ENCODE measurements around the gene CA12.

CA12 gene

GRCh38 chr15:63306492-63307073, 75.1 kb downstream of the CA12 start:
- no peak for DNase-seq (ENCODE audit: extremely low read depth, low read depth)
- TF ChIP-seq, protein P1, sequence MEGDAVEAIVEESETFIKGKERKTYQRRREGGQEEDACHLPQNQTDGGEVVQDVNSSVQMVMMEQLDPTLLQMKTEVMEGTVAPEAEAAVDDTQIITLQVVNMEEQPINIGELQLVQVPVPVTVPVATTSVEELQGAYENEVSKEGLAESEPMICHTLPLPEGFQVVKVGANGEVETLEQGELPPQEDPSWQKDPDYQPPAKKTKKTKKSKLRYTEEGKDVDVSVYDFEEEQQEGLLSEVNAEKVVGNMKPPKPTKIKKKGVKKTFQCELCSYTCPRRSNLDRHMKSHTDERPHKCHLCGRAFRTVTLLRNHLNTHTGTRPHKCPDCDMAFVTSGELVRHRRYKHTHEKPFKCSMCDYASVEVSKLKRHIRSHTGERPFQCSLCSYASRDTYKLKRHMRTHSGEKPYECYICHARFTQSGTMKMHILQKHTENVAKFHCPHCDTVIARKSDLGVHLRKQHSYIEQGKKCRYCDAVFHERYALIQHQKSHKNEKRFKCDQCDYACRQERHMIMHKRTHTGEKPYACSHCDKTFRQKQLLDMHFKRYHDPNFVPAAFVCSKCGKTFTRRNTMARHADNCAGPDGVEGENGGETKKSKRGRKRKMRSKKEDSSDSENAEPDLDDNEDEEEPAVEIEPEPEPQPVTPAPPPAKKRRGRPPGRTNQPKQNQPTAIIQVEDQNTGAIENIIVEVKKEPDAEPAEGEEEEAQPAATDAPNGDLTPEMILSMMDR (IDR thresholded peaks at IDR 0.05; ENCODE audit: low read depth, low read length): no peak

DNA sequence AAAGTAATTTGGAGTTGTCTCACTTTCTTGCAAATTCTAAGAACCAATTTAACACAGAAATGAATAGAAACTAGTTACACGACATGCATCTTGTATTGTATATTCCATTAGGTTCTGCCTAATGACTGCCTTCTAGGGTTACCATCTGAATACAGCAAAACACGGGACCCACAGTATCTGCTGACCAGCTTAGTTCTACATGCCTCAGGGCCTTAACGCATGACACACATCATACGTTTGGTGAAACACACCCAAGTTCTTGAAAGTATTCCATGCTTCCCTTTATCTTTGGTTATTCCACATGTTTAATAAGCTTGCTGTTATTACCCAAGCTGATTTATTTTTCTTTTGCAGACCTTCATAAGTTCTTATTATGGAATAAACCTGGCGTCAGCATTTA, 76.4 kb downstream of the CA12 start:
- DNase-seq (ENCODE audit: extremely low read depth, low read depth): no peak
- TF ChIP-seq, protein P1 (IDR thresholded peaks at IDR 0.05; ENCODE audit: low read depth, low read length): no peak

DNA sequence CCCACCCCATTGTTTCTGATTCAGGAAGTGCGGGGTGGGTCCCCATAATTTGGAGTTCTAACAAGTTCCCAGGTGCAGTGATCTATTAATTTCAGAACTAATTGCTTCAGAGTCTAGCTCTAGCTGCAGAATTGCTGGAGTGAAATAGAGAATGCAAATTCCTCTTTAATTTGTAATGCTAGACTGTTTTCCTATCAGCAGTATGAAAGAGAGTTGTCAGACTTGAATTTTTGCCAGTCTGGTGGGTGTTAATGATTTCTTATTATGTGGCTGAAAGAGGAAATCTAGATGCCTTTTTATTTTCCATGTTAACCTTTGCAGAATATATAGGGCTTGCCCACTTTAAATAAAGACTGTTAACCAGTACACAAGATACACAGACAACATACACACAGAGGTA, 80.6 kb downstream of the CA12 start:
- DNase-seq (ENCODE audit: extremely low read depth, low read depth): no peak
- TF ChIP-seq, protein P1 (IDR thresholded peaks at IDR 0.05; ENCODE audit: low read depth, low read length): no peak

DNA sequence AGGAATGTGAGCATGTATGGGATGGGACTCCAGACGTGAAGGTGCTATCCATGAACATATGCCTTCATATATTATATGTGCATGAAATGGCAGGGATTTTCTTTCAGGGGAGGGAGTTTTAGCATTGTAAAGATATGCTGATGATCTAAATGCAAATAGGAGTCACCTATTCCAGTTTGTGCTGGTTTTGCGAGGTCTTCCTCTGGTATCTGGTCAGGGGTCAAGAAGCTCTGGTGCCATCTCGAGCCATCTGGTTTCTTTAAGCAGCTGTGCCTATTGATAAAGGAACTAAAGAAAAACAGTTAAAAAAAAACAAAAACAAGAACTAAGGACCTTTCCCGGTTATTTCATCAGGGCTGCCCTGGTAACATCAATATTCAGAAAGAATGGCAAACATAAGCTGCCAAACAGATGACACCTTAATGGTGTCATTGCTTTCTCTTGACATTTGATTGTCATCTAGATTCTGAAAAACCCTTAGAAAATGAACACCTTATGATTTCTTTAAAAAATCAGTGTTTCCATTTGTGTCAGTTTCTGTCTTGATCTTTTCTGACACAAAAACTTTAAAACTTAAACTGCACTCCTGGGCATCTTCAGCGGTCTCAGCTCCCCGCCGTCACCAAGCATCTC, 81.6 kb downstream of the CA12 start:
- TF ChIP-seq, protein P1 (IDR thresholded peaks at IDR 0.05; ENCODE audit: low read depth, low read length): no peak
- DNase-seq (ENCODE audit: extremely low read depth, low read depth): no peak

DNA sequence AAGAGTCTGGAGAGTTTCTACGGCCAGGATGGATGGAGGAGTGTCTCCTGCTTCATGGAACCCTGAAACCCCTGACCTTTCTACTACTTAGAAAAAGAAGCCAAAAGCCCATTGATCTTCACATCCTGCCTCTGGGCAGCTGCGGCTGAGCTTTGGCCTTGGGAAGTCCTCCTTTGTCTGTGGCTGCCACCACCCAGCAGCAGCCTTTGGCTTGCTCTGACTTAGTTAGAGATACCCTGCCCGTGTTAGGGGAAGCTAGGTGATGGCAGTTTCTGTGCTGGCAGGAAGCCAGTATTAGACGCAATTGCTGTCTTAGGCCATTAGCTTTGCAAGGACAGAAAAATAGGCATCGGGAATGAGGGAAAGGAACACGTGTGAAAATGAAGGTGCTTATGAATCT, 85.5 kb downstream of the CA12 start:
- TF ChIP-seq, protein P1 (IDR thresholded peaks at IDR 0.05; ENCODE audit: low read depth, low read length): no peak

DNA sequence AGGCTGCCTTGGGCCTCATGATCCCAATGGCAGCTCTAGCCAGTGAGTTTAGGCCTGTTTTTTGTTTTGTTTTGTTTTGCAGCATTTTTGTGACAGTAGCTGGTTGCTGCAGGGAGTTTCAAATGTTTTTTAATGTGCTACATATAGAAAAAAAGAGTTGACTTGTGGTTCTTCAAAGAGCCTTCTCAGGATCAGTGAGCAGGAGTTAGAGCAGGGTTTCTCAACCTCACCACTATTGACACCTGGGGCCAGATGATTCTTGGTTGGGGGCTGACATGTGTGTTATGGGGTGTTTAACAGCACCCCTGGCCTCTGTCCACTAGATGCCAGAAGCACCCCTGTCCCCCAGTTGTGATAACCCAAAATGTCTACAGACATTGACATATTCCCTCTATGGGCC, 86.3 kb downstream of the CA12 start:
- no peak for DNase-seq (ENCODE audit: extremely low read depth, low read depth)
- TF ChIP-seq, protein P1 (IDR thresholded peaks at IDR 0.05; ENCODE audit: low read depth, low read length): no peak

More for the DNA sequence above, 85.5 kb downstream of the CA12 start:
- DNase-seq (ENCODE audit: extremely low read depth, low read depth): no peak

DNA sequence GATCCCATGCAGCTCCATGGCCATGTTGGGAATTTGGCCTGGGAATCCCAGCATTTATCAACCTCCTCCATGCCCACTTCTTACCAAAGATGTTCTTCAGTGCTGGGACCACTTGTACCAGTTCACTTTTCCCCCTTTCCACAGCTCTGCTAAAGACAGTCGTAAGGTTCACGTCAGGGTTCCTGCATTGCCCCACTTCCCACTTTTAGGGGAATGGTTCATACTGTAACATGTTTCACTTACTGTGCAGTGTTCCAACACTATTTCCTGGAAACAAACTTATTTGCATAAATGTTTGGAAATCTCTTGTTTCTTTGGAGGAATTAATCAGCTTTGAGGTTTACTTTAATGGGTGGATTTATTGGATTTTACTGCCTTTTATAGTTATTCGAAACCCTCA, 87.3 kb downstream of the CA12 start:
- no peak for DNase-seq (ENCODE audit: extremely low read depth, low read depth)
- TF ChIP-seq, protein P1 (IDR thresholded peaks at IDR 0.05; ENCODE audit: low read depth, low read length): no peak

All from AG09319 (cell line).